Epidermal melanocyte (primary cell): ENCODE measurements around the gene GPHN.

ENCODE experiments used
- DNase-seq: peaks from one replicate; pipeline ENCODE4 v3.0.0; 2011; ENCODE audit warnings: low spot score; ENCODE audit not compliant: insufficient read length

Gene GPHN

GRCh38 chr14:67221248-67221981, 713.5 kb downstream of the GPHN start:
- no peak for DNase-seq

GRCh38 chr14:67221982-67222328, 714.0 kb downstream of the GPHN start:
- DNase-seq, result no peak

GRCh38 chr14:67225523-67225922, 717.6 kb downstream of the GPHN start:
- DNase-seq, result no peak

GRCh38 chr14:67228325-67228984, 720.5 kb downstream of the GPHN start:
- no peak for DNase-seq
